Kidney epithelial cell (primary cell): Measurements from ENCODE around the gene RNF123. TPM values are rescaled to one million over a fixed set of nuclear protein-coding genes. Genes with fewer than 3 reads are reported as not detected.
"Not testable (repeated sequence)": the region's sequence is repeated elsewhere in the genome, so short reads cannot be mapped to it uniquely, and the experiment has no call there.

Experiments used
- DNase-seq: peaks from one replicate; pipeline ENCODE4 v3.0.0-alpha.2; 2010; ENCODE audit warnings: low read depth
- H3K27me3 ChIP-seq: 2 replicates; pipeline ENCODE4 v1.6.0; 2011; ENCODE audit warnings: low read length; ENCODE audit not compliant: control insufficient read depth, insufficient read depth
- H3K36me3 ChIP-seq: 2 replicates; pipeline ENCODE4 v1.5.1; 2011; ENCODE audit warnings: low read length; ENCODE audit not compliant: control insufficient read depth, insufficient read depth
- H3K4me3 ChIP-seq: 2 replicates; pipeline ENCODE4 v1.5.1; 2011; ENCODE audit warnings: low read depth, mild to moderate bottlenecking, control low read depth, low read length
- CTCF ChIP-seq: IDR thresholded peaks from 2 replicates; pipeline ENCODE4 v1.5.1; 2011; ENCODE audit warnings: mild to moderate bottlenecking, moderate library complexity, low read length, control low read depth, inconsistent platforms; ENCODE audit not compliant: insufficient read depth, poor library complexity, severe bottlenecking
- total RNA-seq: library from RNA; depleted of rRNA; stranded (reverse); fragments of >200 nt; gene quantifications from 2 replicates; pipeline ENCODE4 v1.2.3, GENCODE V29; 2015

RNF123 gene
- total RNA-seq, 1 donor from 2014 or later = 30.8 TPM

- H3K4me3 ChIP-seq = peak overlapping the region; percentile 88
- not testable (repeated sequence) for H3K36me3 ChIP-seq, DNase-seq, H3K27me3 ChIP-seq
Measured at GRCh38 chr3:49688338-49689045, 865 bp upstream of the RNF123 start.

GRCh38 chr3:49689908-49690624, 709 bp downstream of the RNF123 start:
- DNase-seq, H3K27me3 ChIP-seq, H3K36me3 ChIP-seq: not testable (repeated sequence)
- peak overlapping the region; percentile 88 for H3K4me3 ChIP-seq

- not testable (repeated sequence) for DNase-seq, H3K36me3 ChIP-seq, H3K4me3 ChIP-seq, H3K27me3 ChIP-seq
Measured at GRCh38 chr3:49690856-49691255, 1.5 kb downstream of the RNF123 start.

GRCh38 chr3:49691481-49691880, 2.1 kb downstream of the RNF123 start:
- not testable (repeated sequence) for H3K36me3 ChIP-seq, H3K4me3 ChIP-seq, H3K27me3 ChIP-seq, DNase-seq

- DNase-seq, H3K4me3 ChIP-seq: not testable (repeated sequence)
Measured at GRCh38 chr3:49694409-49695070, 5.2 kb downstream of the RNF123 start.

GRCh38 chr3:49695350-49696015, 6.1 kb downstream of the RNF123 start:
- H3K36me3 ChIP-seq, H3K27me3 ChIP-seq, DNase-seq, H3K4me3 ChIP-seq: not testable (repeated sequence)

More at GRCh38 chr3:49694409-49695070, 5.2 kb downstream of the RNF123 start:
- H3K27me3 ChIP-seq, H3K36me3 ChIP-seq: not testable (repeated sequence)

- TF ChIP-seq CTCF = no peak
- DNase-seq = no peak
- Histone ChIP-seq H3K36me3 (peaks cover 3% of the 10 kb centered on the region), H3K4me3 (no peak overlapping the region), H3K27me3 (no peaks in the 10 kb centered on the region)
Measured at GRCh38 chr3:49699281-49699979, 10.1 kb downstream of the RNF123 start.

GRCh38 chr3:49700014-49700413, 10.7 kb downstream of the RNF123 start:
- no peak overlapping the region for H3K4me3 ChIP-seq
- no peak for TF ChIP-seq CTCF
- no peaks in the 10 kb centered on the region for H3K27me3 ChIP-seq
- DNase-seq = no peak
- H3K36me3 ChIP-seq = peaks cover 3% of the 10 kb centered on the region
